A673 (cell line): ENCODE data around the gene RRP1. TPM values are rescaled to one million over a fixed set of nuclear protein-coding genes. Genes with fewer than 3 reads are reported as not detected.
A peak's percentile ranks its signal among the peaks of the same experiment; 100 is the strongest.

Experiments
- BruUV-seq: library from RNA; stranded (reverse); fragments of 400-500 nt; replicated peaks from 2 replicates; lab custom pipeline; 2021; lab: Mats Ljungman, UMichigan
- CTCF ChIA-PET: fragments of 300-600 bp; sonication (Branson Sonifier 250); formaldehyde crosslinking; loops from one replicate; lab custom pipeline; 2022; ENCODE audit warnings: antibody characterized with exemption; lab: Charles Lee
- POLR2A ChIA-PET: fragments of 300-600 bp; sonication (Branson Sonifier 250); formaldehyde crosslinking; loops from one replicate; lab custom pipeline; 2022; ENCODE audit warnings: antibody characterized with exemption; ENCODE audit not compliant: low non-redundant PET; lab: Charles Lee
- DNase-seq: peaks from one replicate; pipeline ENCODE4 v3.0.0-alpha.2; 2015; ENCODE audit warnings: low spot score
- H3K27ac ChIP-seq: fragments of 200-600 bp; sonication (generic); 2 replicates; pipeline ENCODE4 v1.5.1; 2016; ENCODE audit warnings: mixed run types, low read depth, mild to moderate bottlenecking, mixed read lengths, antibody characterized with exemption, low read length; ENCODE audit not compliant: poor library complexity, severe bottlenecking
- H3K27me3 ChIP-seq: fragments of 200-600 bp; sonication (generic); replicated peaks from 2 replicates; pipeline ENCODE4 v1.6.1; 2017; ENCODE audit warnings: mixed run types, low read depth, mild to moderate bottlenecking, mixed read lengths, antibody characterized with exemption, low read length; ENCODE audit not compliant: insufficient read depth, poor library complexity
- H3K36me3 ChIP-seq: fragments of 200-600 bp; sonication (generic); 2 replicates; pipeline ENCODE4 v1.6.1; 2016; ENCODE audit warnings: mixed run types, mild to moderate bottlenecking, mixed read lengths, antibody characterized with exemption, low read length; ENCODE audit not compliant: insufficient read depth, poor library complexity, severe bottlenecking
- H3K4me1 ChIP-seq: fragments of 200-600 bp; sonication (generic); 2 replicates; pipeline ENCODE4 v1.6.1; 2017; ENCODE audit warnings: mixed run types, mild to moderate bottlenecking, mixed read lengths, antibody characterized with exemption, low read length; ENCODE audit not compliant: insufficient read depth, poor library complexity, severe bottlenecking
- H3K4me3 ChIP-seq: fragments of 200-600 bp; sonication (generic); 2 replicates; pipeline ENCODE4 v1.5.1; 2016; ENCODE audit warnings: low read depth, mixed run types, mild to moderate bottlenecking, mixed read lengths, low read length; ENCODE audit not compliant: poor library complexity, severe bottlenecking
- H3K9me3 ChIP-seq: fragments of 200-600 bp; sonication (generic); 2 replicates; pipeline ENCODE4 v1.6.1; 2016; ENCODE audit warnings: mixed run types, low read depth, mild to moderate bottlenecking, mixed read lengths, antibody characterized with exemption, low read length; ENCODE audit not compliant: poor library complexity, severe bottlenecking
- EZH2 ChIP-seq: fragments of 200-600 bp; sonication (generic); IDR thresholded peaks from 2 replicates; pipeline ENCODE4 v1.6.1; 2017; ENCODE audit warnings: borderline replicate concordance, low read depth, mild to moderate bottlenecking, mixed read lengths, antibody characterized with exemption, low read length; ENCODE audit not compliant: poor library complexity, severe bottlenecking
- intact Hi-C: fragments of 100-400 bp; cut with micrococcal nuclease; formaldehyde crosslinking; loops from one replicate; pipeline ENCODE4 v1.10.0; 2022; ENCODE audit not compliant: unreplicated experiment
- total RNA-seq: library from RNA; stranded (reverse); gene quantifications from 2 replicates; pipeline ENCODE4 v1.2.3, GENCODE V29; 2021
- TF ChIP-seq, protein P1 (sequence below): fragments of 300-800, 200-600 bp; sonication (generic); conservative IDR thresholded peaks from 2 replicates; pipeline ENCODE4 v1.5.1; 2017; ENCODE audit warnings: low read depth, mild to moderate bottlenecking, antibody characterized with exemption, low read length, moderate library complexity, mixed read lengths

The RRP1 gene
- total RNA-seq, 1 experiment from 2014 or later = 86.4 TPM

GRCh38 chr21:43758811-43759210 is 30.6 kb upstream of the RRP1 start:
- peaks cover 11% of the 10 kb centered on the region for H3K4me1 ChIP-seq
- TF ChIP-seq, protein P1, sequence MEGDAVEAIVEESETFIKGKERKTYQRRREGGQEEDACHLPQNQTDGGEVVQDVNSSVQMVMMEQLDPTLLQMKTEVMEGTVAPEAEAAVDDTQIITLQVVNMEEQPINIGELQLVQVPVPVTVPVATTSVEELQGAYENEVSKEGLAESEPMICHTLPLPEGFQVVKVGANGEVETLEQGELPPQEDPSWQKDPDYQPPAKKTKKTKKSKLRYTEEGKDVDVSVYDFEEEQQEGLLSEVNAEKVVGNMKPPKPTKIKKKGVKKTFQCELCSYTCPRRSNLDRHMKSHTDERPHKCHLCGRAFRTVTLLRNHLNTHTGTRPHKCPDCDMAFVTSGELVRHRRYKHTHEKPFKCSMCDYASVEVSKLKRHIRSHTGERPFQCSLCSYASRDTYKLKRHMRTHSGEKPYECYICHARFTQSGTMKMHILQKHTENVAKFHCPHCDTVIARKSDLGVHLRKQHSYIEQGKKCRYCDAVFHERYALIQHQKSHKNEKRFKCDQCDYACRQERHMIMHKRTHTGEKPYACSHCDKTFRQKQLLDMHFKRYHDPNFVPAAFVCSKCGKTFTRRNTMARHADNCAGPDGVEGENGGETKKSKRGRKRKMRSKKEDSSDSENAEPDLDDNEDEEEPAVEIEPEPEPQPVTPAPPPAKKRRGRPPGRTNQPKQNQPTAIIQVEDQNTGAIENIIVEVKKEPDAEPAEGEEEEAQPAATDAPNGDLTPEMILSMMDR = no peak
- no peak for TF ChIP-seq EZH2
- DNase-seq = no peak
- peaks cover 20% of the 10 kb centered on the region for H3K36me3 ChIP-seq
- H3K9me3 ChIP-seq = no peaks in the 10 kb centered on the region
- CTCF ChIA-PET = no interaction called here
- TSS peak; percentile 17 for BruUV-seq
- no peak overlapping the region for H3K4me3 ChIP-seq
- no peak overlapping the region for H3K27ac ChIP-seq
- H3K27me3 ChIP-seq = no peaks in the 10 kb centered on the region
- intact Hi-C loops = no loop called here
- POLR2A ChIA-PET = no interaction called here

DNA sequence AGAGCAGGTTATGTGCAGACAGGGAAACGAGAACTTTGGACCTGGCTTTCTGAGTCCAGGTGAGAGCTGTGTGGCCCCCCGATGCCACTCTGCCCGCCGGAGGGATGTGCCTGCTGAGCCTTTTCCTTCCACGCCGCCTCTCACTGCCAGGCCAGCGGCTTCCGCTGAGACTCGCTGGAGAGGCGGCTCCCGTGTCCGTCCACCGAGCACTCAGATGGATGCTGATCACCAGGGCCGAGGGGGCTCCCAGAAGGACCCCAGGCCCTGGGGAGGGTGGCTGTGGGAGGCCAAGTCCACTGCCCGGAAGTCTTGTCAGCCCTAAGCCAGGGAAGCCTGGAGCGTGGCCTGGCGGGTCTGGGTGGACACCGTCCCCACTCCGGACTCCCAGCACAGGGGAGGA is 29.7 kb upstream of the RRP1 start:
- POLR2A ChIA-PET = no interaction called here
- TF ChIP-seq EZH2 = no peak
- TF ChIP-seq, protein P1 = no peak
- CTCF ChIA-PET = no interaction called here
- Histone ChIP-seq H3K27me3 (no peaks in the 10 kb centered on the region), H3K9me3 (no peaks in the 10 kb centered on the region), H3K27ac (no peak overlapping the region), H3K4me3 (no peak overlapping the region), H3K36me3 (peaks cover 20% of the 10 kb centered on the region), H3K4me1 (peaks cover 11% of the 10 kb centered on the region)
- BruUV-seq = no TSS peak
- intact Hi-C loops = no loop called here
- no peak for DNase-seq

DNA sequence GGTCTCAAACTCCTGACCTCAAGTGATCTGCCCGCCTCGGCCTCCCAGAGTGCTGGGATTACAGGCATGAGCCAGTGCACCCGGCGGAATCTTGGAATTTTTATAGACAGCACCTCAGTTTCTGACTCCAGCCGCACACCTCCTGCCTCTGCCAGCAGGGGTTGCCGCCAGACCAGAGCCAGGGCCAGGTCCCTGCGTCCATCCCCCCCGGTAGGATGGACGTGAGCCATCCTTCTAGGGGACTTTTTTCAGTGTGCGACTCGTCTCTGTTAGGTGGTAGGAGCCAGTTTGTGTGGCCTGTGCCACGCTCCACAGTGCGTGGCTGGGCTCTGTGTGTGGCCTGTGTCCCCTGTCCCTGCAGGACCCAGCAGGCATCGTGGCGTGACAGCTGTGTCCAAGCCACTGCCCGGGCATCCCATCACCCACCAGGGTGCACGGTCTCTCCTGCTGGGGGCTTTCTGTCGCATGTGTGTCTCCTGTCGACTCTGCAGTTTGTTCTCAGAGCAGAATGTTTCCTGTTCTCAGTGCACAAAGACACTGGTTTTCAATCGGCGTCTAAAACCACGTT is 28.9 kb upstream of the RRP1 start:
- no peak for DNase-seq
- BruUV-seq = no TSS peak
- Histone ChIP-seq H3K9me3 (no peaks in the 10 kb centered on the region), H3K27ac (no peak overlapping the region), H3K27me3 (no peaks in the 10 kb centered on the region), H3K4me1 (peaks cover 11% of the 10 kb centered on the region), H3K4me3 (no peak overlapping the region), H3K36me3 (peaks cover 20% of the 10 kb centered on the region)
- TF ChIP-seq, protein P1 = no peak
- TF ChIP-seq EZH2 = no peak
- ChIA-PET CTCF (no interaction called here), POLR2A (no interaction called here)
- intact Hi-C loops = no loop called here
